Ishikawa (cell line): ENCODE measurements around the gene C10orf120.
A peak's percentile ranks its signal among the peaks of the same experiment; 100 is the strongest.

Experiments used
- CEBPB ChIP-seq: IDR thresholded peaks from 2 replicates; pipeline ENCODE4 v1.6.1; 2012
- CREB1 ChIP-seq: IDR thresholded peaks from 2 replicates; pipeline ENCODE4 v1.6.1; 2012; ENCODE audit warnings: low read depth
- EGR1 ChIP-seq: IDR thresholded peaks from 2 replicates; pipeline ENCODE4 v1.6.1; 2012
- EP300 ChIP-seq: IDR thresholded peaks from 2 replicates; pipeline ENCODE4 v1.6.1; 2012; ENCODE audit warnings: borderline replicate concordance
- FOXM1 ChIP-seq: IDR thresholded peaks from 2 replicates; pipeline ENCODE4 v1.6.1; 2012; ENCODE audit warnings: low read depth, borderline replicate concordance
- NFIC ChIP-seq: IDR thresholded peaks from 2 replicates; pipeline ENCODE4 v1.6.1; 2012
- RAD21 ChIP-seq: IDR thresholded peaks from 2 replicates; pipeline ENCODE4 v1.6.1; 2012; ENCODE audit warnings: low read depth
- TAF1 ChIP-seq: IDR thresholded peaks from 2 replicates; pipeline ENCODE4 v1.6.1; 2012; ENCODE audit warnings: low read depth, mild to moderate bottlenecking
- TCF12 ChIP-seq: IDR thresholded peaks from 2 replicates; pipeline ENCODE4 v1.6.1; 2012; ENCODE audit warnings: low read depth
- TEAD4 ChIP-seq: IDR thresholded peaks from 2 replicates; pipeline ENCODE4 v1.6.1; 2012
- YY1 ChIP-seq: IDR thresholded peaks from 2 replicates; pipeline ENCODE4 v1.6.1; 2012; ENCODE audit warnings: low read depth
- ZBTB7A ChIP-seq: IDR thresholded peaks from 2 replicates; pipeline ENCODE4 v1.6.1; 2012; ENCODE audit warnings: low read depth
- TF ChIP-seq, protein P1 (sequence below): IDR thresholded peaks from 2 replicates; pipeline ENCODE4 v1.6.1; 2012
- TF ChIP-seq, protein P2 (sequence below): IDR thresholded peaks from 2 replicates; pipeline ENCODE4 v1.6.1; 2012
- TF ChIP-seq, protein P3 (sequence below): IDR thresholded peaks from 2 replicates; pipeline ENCODE4 v1.6.1; 2012; ENCODE audit warnings: low read depth, mild to moderate bottlenecking

The C10orf120 gene

DNA sequence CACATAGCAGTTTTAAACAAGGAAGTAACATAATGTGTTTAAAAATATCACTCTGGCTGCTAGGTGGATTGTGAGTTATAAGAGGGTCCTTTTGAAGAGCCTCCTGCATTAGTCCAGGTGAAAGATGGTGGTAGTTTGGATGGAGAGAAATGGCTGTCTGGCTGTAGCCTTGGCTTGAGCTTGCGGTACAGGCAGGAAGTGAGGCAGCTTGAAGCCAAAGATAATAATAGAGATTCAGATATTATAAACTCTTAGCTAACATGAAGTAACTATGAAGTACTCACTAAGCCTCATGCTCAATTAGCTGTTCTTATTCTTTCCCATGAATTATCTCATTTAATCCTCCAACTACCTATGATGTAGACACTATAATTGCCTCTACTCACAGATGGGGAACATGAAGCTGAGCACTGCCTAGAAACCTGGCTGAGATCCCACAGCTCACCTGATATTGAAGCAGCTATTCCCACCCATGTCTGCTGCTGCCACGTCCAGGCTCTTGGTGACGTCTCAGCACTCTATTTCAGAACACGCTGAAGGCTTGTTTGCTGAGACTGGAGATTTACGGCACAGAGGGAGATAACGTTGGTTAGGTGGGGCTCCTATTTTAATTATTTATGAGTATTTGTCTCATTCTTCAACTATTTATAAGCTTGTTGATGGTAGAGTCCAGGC is 10.4 kb downstream of the C10orf120 start:
- TF ChIP-seq TAF1 (no peak), EP300 (no peak), ZBTB7A (no peak), CEBPB (no peak), EGR1 (no peak), RAD21 (no peak), TEAD4 (no peak), TCF12 (no peak), YY1 (no peak), NFIC (no peak)
- TF ChIP-seq, protein P1, sequence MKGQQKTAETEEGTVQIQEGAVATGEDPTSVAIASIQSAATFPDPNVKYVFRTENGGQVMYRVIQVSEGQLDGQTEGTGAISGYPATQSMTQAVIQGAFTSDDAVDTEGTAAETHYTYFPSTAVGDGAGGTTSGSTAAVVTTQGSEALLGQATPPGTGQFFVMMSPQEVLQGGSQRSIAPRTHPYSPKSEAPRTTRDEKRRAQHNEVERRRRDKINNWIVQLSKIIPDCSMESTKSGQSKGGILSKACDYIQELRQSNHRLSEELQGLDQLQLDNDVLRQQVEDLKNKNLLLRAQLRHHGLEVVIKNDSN, result no peak
- TF ChIP-seq, protein P2, sequence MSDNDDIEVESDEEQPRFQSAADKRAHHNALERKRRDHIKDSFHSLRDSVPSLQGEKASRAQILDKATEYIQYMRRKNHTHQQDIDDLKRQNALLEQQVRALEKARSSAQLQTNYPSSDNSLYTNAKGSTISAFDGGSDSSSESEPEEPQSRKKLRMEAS, result no peak
- TF ChIP-seq, protein P3, sequence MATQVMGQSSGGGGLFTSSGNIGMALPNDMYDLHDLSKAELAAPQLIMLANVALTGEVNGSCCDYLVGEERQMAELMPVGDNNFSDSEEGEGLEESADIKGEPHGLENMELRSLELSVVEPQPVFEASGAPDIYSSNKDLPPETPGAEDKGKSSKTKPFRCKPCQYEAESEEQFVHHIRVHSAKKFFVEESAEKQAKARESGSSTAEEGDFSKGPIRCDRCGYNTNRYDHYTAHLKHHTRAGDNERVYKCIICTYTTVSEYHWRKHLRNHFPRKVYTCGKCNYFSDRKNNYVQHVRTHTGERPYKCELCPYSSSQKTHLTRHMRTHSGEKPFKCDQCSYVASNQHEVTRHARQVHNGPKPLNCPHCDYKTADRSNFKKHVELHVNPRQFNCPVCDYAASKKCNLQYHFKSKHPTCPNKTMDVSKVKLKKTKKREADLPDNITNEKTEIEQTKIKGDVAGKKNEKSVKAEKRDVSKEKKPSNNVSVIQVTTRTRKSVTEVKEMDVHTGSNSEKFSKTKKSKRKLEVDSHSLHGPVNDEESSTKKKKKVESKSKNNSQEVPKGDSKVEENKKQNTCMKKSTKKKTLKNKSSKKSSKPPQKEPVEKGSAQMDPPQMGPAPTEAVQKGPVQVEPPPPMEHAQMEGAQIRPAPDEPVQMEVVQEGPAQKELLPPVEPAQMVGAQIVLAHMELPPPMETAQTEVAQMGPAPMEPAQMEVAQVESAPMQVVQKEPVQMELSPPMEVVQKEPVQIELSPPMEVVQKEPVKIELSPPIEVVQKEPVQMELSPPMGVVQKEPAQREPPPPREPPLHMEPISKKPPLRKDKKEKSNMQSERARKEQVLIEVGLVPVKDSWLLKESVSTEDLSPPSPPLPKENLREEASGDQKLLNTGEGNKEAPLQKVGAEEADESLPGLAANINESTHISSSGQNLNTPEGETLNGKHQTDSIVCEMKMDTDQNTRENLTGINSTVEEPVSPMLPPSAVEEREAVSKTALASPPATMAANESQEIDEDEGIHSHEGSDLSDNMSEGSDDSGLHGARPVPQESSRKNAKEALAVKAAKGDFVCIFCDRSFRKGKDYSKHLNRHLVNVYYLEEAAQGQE, result no peak

DNA sequence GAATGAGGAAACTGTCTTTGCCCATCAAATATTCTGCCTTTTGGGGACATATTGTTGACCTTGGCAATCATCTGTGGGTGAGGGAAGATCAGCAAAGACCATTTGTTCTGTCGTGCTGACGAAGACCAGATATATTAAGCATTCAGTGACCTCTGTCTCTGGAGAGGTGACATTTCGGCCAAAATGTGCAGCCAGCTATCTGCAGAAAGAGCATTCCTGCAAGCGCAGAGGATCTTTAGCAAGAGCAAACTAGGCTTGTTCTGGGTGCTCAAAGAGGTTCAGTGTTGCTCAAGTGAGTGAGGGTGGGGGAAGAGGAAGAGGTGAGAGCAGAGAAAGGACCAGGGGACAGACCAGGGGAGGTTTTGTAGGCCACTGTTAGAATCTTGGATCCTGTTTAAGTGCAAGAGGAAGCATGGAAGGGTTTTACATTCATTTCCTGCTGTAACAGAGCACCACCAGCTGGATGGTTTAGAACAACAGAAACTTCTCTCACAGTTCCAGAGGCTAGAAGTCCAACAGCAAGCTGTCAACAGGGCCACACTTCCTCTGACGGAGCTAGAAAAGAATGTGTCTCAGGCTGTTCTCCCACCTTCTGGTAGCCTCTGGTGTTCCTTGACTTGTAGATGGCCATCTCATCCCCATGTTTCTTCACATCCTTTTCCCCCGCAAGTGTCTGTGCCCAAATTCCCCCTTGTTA is 11.2 kb downstream of the C10orf120 start:
- TF ChIP-seq RAD21, result peak; percentile 49
- no peak for TF ChIP-seq EP300
- no peak for TF ChIP-seq TAF1
- TF ChIP-seq TCF12, result 0 out of 2 replicates have a peak, but pooled peaks have one; percentile 15

DNA sequence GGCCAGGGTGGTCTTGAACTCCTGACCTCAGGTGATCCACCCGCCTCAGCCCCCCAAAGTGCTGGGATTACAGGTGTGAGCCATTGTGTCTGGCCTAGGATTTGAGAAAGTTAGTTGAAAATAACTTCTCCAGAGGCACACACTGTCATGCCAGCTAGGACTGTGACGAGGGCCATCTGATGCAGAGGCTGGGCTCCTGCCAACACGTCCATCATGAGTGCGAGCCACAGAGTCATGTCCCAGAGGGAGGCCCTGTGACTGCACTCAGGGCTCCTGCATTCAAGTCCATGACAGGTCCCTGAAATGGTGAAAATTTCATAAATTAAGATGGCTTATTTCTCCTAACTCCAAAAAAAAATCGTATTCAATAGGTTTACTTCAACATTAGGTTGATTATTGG is 17.1 kb downstream of the C10orf120 start:
- no peak for TF ChIP-seq CEBPB
- TF ChIP-seq TCF12, result no peak
- TF ChIP-seq CREB1, result no peak
- TF ChIP-seq TAF1, result no peak
- no peak for TF ChIP-seq TEAD4
- TF ChIP-seq EP300, result no peak
- TF ChIP-seq, protein P2, result no peak
- no peak for TF ChIP-seq ZBTB7A
- TF ChIP-seq YY1, result no peak
- TF ChIP-seq, protein P1, result no peak
- no peak for TF ChIP-seq FOXM1
- no peak for TF ChIP-seq NFIC
- TF ChIP-seq, protein P3, result no peak
- TF ChIP-seq RAD21, result no peak

DNA sequence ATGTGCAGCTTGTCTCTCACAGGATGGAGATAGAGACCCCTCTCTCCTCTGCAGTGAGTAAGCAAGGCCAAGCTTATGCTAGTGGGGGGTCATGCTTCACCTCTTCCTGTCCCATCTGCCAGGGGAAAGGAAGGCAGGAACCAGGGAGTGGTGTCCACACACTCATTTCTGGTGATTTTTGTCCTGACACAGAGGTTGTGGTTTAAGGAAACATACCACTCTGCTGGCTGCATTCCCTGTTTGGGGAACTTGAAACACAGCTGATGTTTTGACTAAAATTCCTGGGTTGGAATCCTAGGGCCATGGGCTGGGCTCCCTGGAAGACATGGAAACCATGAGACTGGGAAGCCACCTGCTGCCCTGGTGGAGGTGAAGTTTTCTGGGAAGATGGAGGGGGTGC is 21.4 kb downstream of the C10orf120 start:
- TF ChIP-seq TAF1 (no peak), ZBTB7A (no peak), CREB1 (no peak), RAD21 (no peak), TEAD4 (no peak), NFIC (no peak), EP300 (no peak), TCF12 (no peak), YY1 (no peak), EGR1 (no peak), FOXM1 (no peak), CEBPB (no peak)
- TF ChIP-seq, protein P2, result no peak
- TF ChIP-seq, protein P1, result no peak
- TF ChIP-seq, protein P3, result no peak
